Skeletal muscle tissue (tissue), 4 donors: ENCODE results near the gene IGFLR1. TPM values are rescaled to one million over a fixed set of nuclear protein-coding genes. Genes with fewer than 3 reads are reported as not detected.

Experiments
- H3K27ac ChIP-seq: one replicate; pipeline ENCODE4 v1.7.0; 2013; ENCODE audit warnings: mild to moderate bottlenecking, low read depth, low read length, inconsistent platforms
- H3K27me3 ChIP-seq, 3 donors: one replicate each; pipeline ENCODE4 v1.7.0; 2013; ENCODE audit warnings: low read length in 3 of 3; ENCODE audit not compliant: control insufficient read depth in 3 of 3, insufficient read depth in 3 of 3
- H3K36me3 ChIP-seq, 3 donors: one replicate each; pipeline ENCODE4 v1.7.0; 2013; ENCODE audit warnings: low read length in 3 of 3; ENCODE audit not compliant: control insufficient read depth in 3 of 3, insufficient read depth in 3 of 3
- H3K4me1 ChIP-seq, 3 donors: one replicate each; pipeline ENCODE4 v1.7.0; 2013; ENCODE audit warnings: low read length in 3 of 3, mild to moderate bottlenecking in 3 of 3; ENCODE audit not compliant: control insufficient read depth in 3 of 3, insufficient read depth in 3 of 3
- H3K4me3 ChIP-seq, 3 donors: one replicate each; pipeline ENCODE4 v1.7.0; 2013; ENCODE audit warnings: low read length in 3 of 3
- H3K9ac ChIP-seq, 3 donors: one replicate each; pipeline ENCODE4 v1.7.0; 2013; ENCODE audit warnings: low read length in 3 of 3, mild to moderate bottlenecking in 3 of 3, moderate library complexity in 2 of 3, low read depth in 1 of 3
- H3K9me3 ChIP-seq, 3 donors: one replicate each; pipeline ENCODE4 v1.7.0; 2013; ENCODE audit warnings: low read length in 3 of 3; ENCODE audit not compliant: control insufficient read depth in 3 of 3
- total RNA-seq: library from RNA; depleted of rRNA; stranded (reverse); fragments of >200 nt; gene quantifications from one replicate; pipeline ENCODE4 v1.2.3, GENCODE V29; 2014
- donor health status: Osteomylitis.

The IGFLR1 gene
- total RNA-seq = 3.1 TPM

- Histone ChIP-seq H3K27me3 (no peaks in the 10 kb centered on the region), H3K9me3 (no peaks in the 10 kb centered on the region), H3K36me3 (peaks cover 26 to 34% (median 33%) of the 10 kb centered on the region in 3 donors), H3K27ac (peak within 1 kb of the TSS; percentile 64), H3K4me3 (peak within 1 kb of the TSS; percentile 22 to 35 (median 24)), H3K9ac (peak within 1 kb of the TSS; percentile 27 to 41 (median 32)), H3K4me1 (peaks cover 27 to 57% (median 40%) of the 10 kb centered on the region in 3 donors)
These were observed at the start of gene IGFLR1 for GRCh38 chr19:35742121-35742724. TSS of gene IGFLR1 (minus strand) at chr19:35742452. CDS start at chr19:35741180, 1,272 bp downstream.

DNA sequence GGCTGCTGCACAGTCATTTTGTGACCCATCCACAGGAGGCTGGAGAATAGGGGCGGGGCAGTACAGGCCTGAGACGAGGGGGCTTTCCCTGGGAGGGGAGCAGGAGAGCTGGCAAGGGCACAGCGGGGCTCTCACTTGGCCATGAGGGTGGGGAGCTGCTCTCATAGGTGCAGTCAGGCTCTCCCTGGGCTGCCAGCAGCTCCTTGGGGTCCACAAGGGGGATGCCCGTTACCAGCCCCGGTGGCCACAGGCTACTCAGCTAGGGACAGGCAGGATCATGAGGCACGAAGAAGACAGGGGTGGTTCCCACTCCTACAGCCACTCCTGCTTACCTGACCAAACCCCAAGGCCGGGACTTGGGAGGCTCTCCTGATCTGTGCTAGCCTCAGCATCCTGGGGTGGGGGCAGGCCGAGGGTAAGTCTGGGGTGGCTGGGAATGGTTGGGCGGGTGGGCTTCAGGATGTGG is 49.6 kb upstream of the IGFLR1 start:
- Histone ChIP-seq H3K27ac (no peak overlapping the region), H3K36me3 (no peaks in the 10 kb centered on the region), H3K27me3 (peaks cover 5 to 11% (median 9%) of the 10 kb centered on the region in 3 donors)

DNA sequence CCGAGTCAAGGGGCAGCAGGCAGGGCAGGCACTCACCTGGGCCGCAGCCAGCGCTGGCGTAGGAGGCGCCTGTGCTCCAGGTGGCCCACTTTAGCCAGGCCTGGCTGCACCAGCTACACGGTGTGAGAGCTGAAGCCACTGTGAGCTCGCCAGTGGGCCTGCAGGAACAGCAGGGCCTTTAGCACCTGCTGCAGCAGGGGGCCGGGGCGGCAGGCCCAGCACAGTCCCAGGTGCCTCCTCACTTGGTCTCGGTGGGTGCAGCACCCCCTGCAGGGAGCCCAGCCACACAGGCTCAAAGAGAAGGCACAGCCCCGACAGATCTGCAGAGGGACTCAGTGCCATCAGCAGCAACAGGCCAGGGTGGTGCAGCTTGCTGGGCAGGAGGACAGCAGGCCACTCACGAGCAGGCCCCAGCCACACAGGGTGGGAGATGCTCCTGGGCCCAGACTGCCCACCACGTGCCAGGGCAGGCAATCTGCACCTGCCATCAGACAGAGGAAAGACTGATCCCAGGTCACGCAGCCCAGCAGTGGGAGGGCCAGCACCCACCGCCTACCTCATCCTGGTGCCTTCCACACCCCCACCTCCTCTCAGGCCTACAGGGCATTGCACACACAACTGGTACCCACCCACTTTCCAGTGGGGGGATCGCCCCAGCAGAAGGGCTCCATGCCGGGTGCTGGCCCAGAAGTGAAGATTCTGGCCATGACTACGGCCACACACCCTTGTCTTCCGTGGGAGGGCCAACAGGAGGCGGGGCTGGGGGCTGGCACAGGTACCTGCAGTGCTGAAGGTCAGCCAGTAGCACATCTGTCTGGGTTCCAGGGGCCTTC is 48.9 kb upstream of the IGFLR1 start:
- Histone ChIP-seq H3K36me3 (peaks cover 0 to under 1% (median 0%) of the 10 kb centered on the region in 3 donors), H3K27ac (no peak overlapping the region), H3K4me1 (no peaks in the 10 kb centered on the region), H3K9ac (no peak overlapping the region), H3K4me3 (no peak overlapping the region), H3K27me3 (peaks cover 0 to 4% (median 3%) of the 10 kb centered on the region in 3 donors), H3K9me3 (no peaks in the 10 kb centered on the region)

More for the DNA sequence above, 49.6 kb upstream of the IGFLR1 start:
- Histone ChIP-seq H3K4me1 (no peaks in the 10 kb centered on the region), H3K4me3 (no peak overlapping the region), H3K9ac (no peak overlapping the region), H3K9me3 (no peaks in the 10 kb centered on the region)

- no peaks in the 10 kb centered on the region for H3K9me3 ChIP-seq
- H3K27ac ChIP-seq = no peak overlapping the region
- no peaks in the 10 kb centered on the region for H3K4me1 ChIP-seq
- no peak overlapping the region for H3K4me3 ChIP-seq
- H3K36me3 ChIP-seq = peaks cover 0 to 5% (median 2%) of the 10 kb centered on the region in 3 donors
- peaks cover 0 to under 1% (median 0%) of the 10 kb centered on the region in 3 donors for H3K27me3 ChIP-seq
- no peak overlapping the region for H3K9ac ChIP-seq
These were observed 48.0 kb upstream of the IGFLR1 start for GRCh38 chr19:35789978-35790944.

DNA sequence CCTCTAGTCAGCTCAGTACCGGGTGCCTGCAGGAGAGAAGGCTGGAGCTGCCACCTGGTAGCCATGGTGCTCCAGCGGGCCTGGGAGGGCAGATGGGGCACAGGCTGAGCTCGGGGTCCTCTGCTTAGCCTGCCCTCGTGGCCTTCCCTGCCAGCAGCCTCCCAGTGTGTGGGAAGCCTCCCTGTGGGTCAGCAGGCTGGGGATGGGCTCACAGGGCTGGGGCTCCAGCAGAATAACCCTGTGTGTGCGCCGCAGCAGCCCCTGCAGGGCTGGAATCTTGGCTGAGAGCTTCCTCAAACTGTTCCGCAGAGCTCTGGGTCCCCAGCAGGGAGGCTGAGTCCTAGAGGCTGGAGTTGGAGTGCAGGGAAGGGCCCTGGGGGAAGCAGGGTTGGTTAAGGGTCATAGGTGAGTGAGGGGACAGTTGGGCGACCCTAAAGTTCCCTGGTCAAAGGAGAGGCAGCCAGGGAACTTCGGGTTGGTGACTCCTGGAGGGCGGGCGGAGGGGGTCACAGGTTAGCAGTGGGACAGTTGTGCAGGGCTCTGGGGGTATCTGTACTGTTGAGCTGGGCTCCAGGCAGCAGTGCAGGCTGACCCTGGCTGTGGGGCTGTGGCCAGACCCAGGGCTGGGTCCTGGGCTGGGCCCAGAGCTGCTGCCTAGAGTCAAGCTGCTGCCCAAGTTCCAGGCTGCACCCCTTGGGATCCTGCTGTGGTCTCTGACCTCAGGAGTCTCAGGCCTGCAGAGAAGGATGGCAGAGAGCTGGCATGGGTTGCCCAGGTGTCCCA is 47.1 kb upstream of the IGFLR1 start:
- H3K4me3 ChIP-seq = no peak overlapping the region
- no peaks in the 10 kb centered on the region for H3K9me3 ChIP-seq
- no peaks in the 10 kb centered on the region for H3K27me3 ChIP-seq
- H3K4me1 ChIP-seq = no peaks in the 10 kb centered on the region
- no peak overlapping the region for H3K9ac ChIP-seq
- no peak overlapping the region for H3K27ac ChIP-seq
- peaks cover 0 to 5% (median 2%) of the 10 kb centered on the region in 3 donors for H3K36me3 ChIP-seq

GRCh38 chr19:35788205-35788960 is 46.1 kb upstream of the IGFLR1 start:
- Histone ChIP-seq H3K9me3 (no peaks in the 10 kb centered on the region), H3K27me3 (no peaks in the 10 kb centered on the region), H3K4me3 (no peak overlapping the region), H3K36me3 (peaks cover 0 to 5% (median 2%) of the 10 kb centered on the region in 3 donors), H3K9ac (no peak overlapping the region), H3K4me1 (no peaks in the 10 kb centered on the region), H3K27ac (no peak overlapping the region)

DNA sequence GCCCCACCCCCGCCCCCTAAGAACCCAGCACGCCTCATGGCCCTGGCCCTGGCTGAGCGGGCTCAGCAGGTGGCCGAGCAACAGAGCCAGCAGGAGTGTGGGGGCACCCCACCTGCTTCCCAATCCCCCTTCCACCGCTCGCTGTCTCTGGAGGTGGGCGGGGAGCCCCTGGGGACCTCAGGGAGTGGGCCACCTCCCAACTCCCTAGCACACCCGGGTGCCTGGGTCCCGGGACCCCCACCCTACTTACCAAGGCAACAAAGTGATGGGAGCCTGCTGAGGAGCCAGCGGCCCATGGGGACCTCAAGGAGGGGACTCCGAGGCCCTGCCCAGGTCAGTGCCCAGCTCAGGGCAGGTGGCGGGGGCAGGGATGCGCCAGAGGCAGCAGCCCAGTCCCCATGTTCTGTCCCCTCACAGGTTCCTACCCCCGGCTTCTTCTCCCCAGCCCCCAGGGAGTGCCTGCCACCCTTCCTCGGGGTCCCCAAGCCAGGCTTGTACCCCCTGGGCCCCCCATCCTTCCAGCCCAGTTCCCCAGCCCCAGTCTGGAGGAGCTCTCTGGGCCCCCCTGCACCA is 45.1 kb upstream of the IGFLR1 start:
- H3K27me3 ChIP-seq = no peaks in the 10 kb centered on the region
- no peak overlapping the region for H3K27ac ChIP-seq
- H3K9me3 ChIP-seq = no peaks in the 10 kb centered on the region
- no peak overlapping the region for H3K9ac ChIP-seq
- peaks cover under 1 to 5% (median 2%) of the 10 kb centered on the region in 3 donors for H3K36me3 ChIP-seq
- no peak overlapping the region for H3K4me3 ChIP-seq
- H3K4me1 ChIP-seq = no peaks in the 10 kb centered on the region

GRCh38 chr19:35786299-35787160 is 44.3 kb upstream of the IGFLR1 start:
- Histone ChIP-seq H3K4me3 (no peak overlapping the region), H3K27me3 (no peaks in the 10 kb centered on the region), H3K27ac (no peak overlapping the region), H3K9me3 (no peaks in the 10 kb centered on the region), H3K36me3 (peaks cover 2 to 5% (median 4%) of the 10 kb centered on the region in 3 donors), H3K9ac (no peak overlapping the region), H3K4me1 (no peaks in the 10 kb centered on the region)
